IMR-90 (cell line): ENCODE results near the gene PLXNC1. TPM values are rescaled to one million over a fixed set of nuclear protein-coding genes. Genes with fewer than 3 reads are reported as not detected.

Source experiments
- ATAC-seq: fragments of 200-7000 bp; cut with Tn5 transposase; 2 replicates; pipeline ENCODE4 v1.9.1; 2020; ENCODE audit warnings: low read depth, mild to moderate bottlenecking, moderate library complexity
- BruUV-seq: library from RNA; stranded (reverse); fragments of 400-500 nt; replicated peaks from 2 replicates; lab custom pipeline; 2021; lab: Mats Ljungman, UMichigan
- CTCF ChIA-PET: fragments of 300-600 bp; formaldehyde crosslinking; extraction: SDS; loops from one replicate; lab custom pipeline; 2021; ENCODE audit warnings: antibody characterized with exemption; lab: Yijun Ruan, JAX
- POLR2A ChIA-PET: fragments of 300-600 bp; sonication (Branson Sonifier 250); formaldehyde crosslinking; loops from one replicate; lab custom pipeline; 2022; ENCODE audit warnings: antibody characterized with exemption; ENCODE audit not compliant: unreplicated experiment; lab: Charles Lee
- DNase-seq: peaks from one replicate; pipeline ENCODE4 v3.0.0; 2013
- H2AFZ ChIP-seq: replicated peaks from 2 replicates; pipeline ENCODE3; 2013; ENCODE audit warnings: low read length, mild to moderate bottlenecking; ENCODE audit not compliant: poor library complexity
- H2AK5ac ChIP-seq: 2 replicates; pipeline ENCODE4 v1.6.1; 2013; ENCODE audit warnings: low read depth, low read length, inconsistent platforms
- H2AK9ac ChIP-seq: replicated peaks from 2 replicates; pipeline ENCODE3; 2013; ENCODE audit warnings: mild to moderate bottlenecking, low read depth, low read length, moderate library complexity; ENCODE audit not compliant: poor library complexity
- H2BK120ac ChIP-seq: 2 replicates; pipeline ENCODE4 v1.6.1; 2013; ENCODE audit warnings: low read depth, low read length, inconsistent platforms
- H2BK15ac ChIP-seq: 3 replicates; pipeline ENCODE4 v1.6.1; 2013; ENCODE audit warnings: low read depth, low read length, inconsistent platforms
- H2BK20ac ChIP-seq: 2 replicates; pipeline ENCODE4 v1.6.1; 2013; ENCODE audit warnings: low read depth, mild to moderate bottlenecking, inconsistent platforms, low read length, moderate library complexity
- H2BK5ac ChIP-seq: 2 replicates; pipeline ENCODE4 v1.6.1; 2013; ENCODE audit warnings: mild to moderate bottlenecking, low read depth, low read length, inconsistent platforms; ENCODE audit not compliant: poor library complexity, severe bottlenecking
- H3K14ac ChIP-seq: replicated peaks from 2 replicates; pipeline ENCODE4 v1.6.1; 2013; ENCODE audit warnings: low read depth, low read length, inconsistent platforms
- H3K18ac ChIP-seq: 2 replicates; pipeline ENCODE4 v1.6.1; 2013; ENCODE audit warnings: low read depth, low read length, control low read depth
- H3K23ac ChIP-seq: 2 replicates; pipeline ENCODE4 v1.6.1; 2013; ENCODE audit warnings: low read depth, low read length, inconsistent platforms
- H3K27ac ChIP-seq: 2 replicates; pipeline ENCODE4 v1.5.1; 2013; ENCODE audit warnings: mild to moderate bottlenecking, control low read depth, low read length; ENCODE audit not compliant: insufficient read depth
- H3K27me3 ChIP-seq: 2 replicates; pipeline ENCODE4 v1.6.1; 2013; ENCODE audit warnings: low read length; ENCODE audit not compliant: control insufficient read depth, insufficient read depth
- H3K36me3 ChIP-seq: 2 replicates; pipeline ENCODE4 v1.6.1; 2013; ENCODE audit warnings: low read length, mixed read lengths; ENCODE audit not compliant: control insufficient read depth, insufficient read depth
- H3K4ac ChIP-seq: 2 replicates; pipeline ENCODE4 v1.6.1; 2013; ENCODE audit warnings: low read depth, low read length, inconsistent platforms
- H3K4me1 ChIP-seq: 2 replicates; pipeline ENCODE4 v1.6.1; 2013; ENCODE audit warnings: low read length, mixed read lengths; ENCODE audit not compliant: control insufficient read depth, insufficient read depth
- H3K4me2 ChIP-seq: 2 replicates; pipeline ENCODE4 v1.6.1; 2013; ENCODE audit warnings: low read depth, mild to moderate bottlenecking, control low read depth, low read length, moderate library complexity
- H3K4me3 ChIP-seq: 2 replicates; pipeline ENCODE4 v1.5.1; 2013; ENCODE audit warnings: low read depth, mild to moderate bottlenecking, control low read depth, low read length, moderate library complexity; ENCODE audit not compliant: insufficient read depth
- H3K56ac ChIP-seq: 2 replicates; pipeline ENCODE4 v1.6.1; 2013; ENCODE audit warnings: low read length, inconsistent platforms; ENCODE audit not compliant: insufficient read depth; ENCODE audit errors: extremely low read depth
- H3K79me1 ChIP-seq, 2 experiments: 2 replicates each; pipeline ENCODE4 v1.6.1; 2013; ENCODE audit warnings: low read length in 2 of 2, inconsistent platforms in 1 of 2, low read depth in 1 of 2
- H3K9ac ChIP-seq: 2 replicates; pipeline ENCODE4 v1.6.1; 2013; ENCODE audit warnings: low read depth, low read length, control low read depth
- H3K9me1 ChIP-seq: 2 replicates; pipeline ENCODE4 v1.6.1; 2013; ENCODE audit warnings: low read length, inconsistent platforms; ENCODE audit not compliant: insufficient read depth
- H3K9me3 ChIP-seq: 2 replicates; pipeline ENCODE4 v1.6.1; 2013; ENCODE audit warnings: low read length; ENCODE audit not compliant: control insufficient read depth, insufficient read depth
- H4K20me1 ChIP-seq: 2 replicates; pipeline ENCODE4 v1.6.1; 2013; ENCODE audit warnings: low read length, inconsistent platforms; ENCODE audit not compliant: insufficient read depth
- H4K5ac ChIP-seq: 2 replicates; pipeline ENCODE4 v1.6.1; 2013; ENCODE audit warnings: mild to moderate bottlenecking, low read depth, low read length, control low read depth
- H4K8ac ChIP-seq, 2 experiments: 2 replicates each; pipeline ENCODE4 v1.6.1; 2013; ENCODE audit warnings: low read depth in 2 of 2, low read length in 2 of 2, control low read depth in 1 of 2, inconsistent platforms in 1 of 2
- H4K91ac ChIP-seq: 2 replicates; pipeline ENCODE4 v1.6.1; 2013; ENCODE audit warnings: low read depth, low read length, inconsistent platforms; ENCODE audit not compliant: insufficient read depth
- BHLHE40 ChIP-seq: fragments of 150-350 bp; IDR thresholded peaks from 2 replicates; pipeline ENCODE4 v1.6.1; 2016; ENCODE audit warnings: mild to moderate bottlenecking, low read depth, low read length
- CEBPB ChIP-seq: IDR thresholded peaks from 2 replicates; pipeline ENCODE4 v1.6.1; 2012; ENCODE audit warnings: low read depth, low read length, improper control_type of control experiment
- CHD1 ChIP-seq: IDR thresholded peaks from 2 replicates; pipeline ENCODE4 v1.6.1; 2012; ENCODE audit warnings: low read depth, low read length, improper control_type of control experiment
- CTCF ChIP-seq: conservative IDR thresholded peaks from 2 replicates; pipeline ENCODE4 v1.5.1; 2012; ENCODE audit warnings: mild to moderate bottlenecking, low read depth, low read length, improper control_type of control experiment
- NFE2L2 ChIP-seq: fragments of 150-350 bp; IDR thresholded peaks from 2 replicates; pipeline ENCODE4 v1.6.1; 2016; ENCODE audit warnings: low read depth, mild to moderate bottlenecking, low read length
- RAD21 ChIP-seq: IDR thresholded peaks from 2 replicates; pipeline ENCODE4 v1.6.1; 2012; ENCODE audit warnings: low read length, improper control_type of control experiment
- RFX5 ChIP-seq: IDR thresholded peaks from 2 replicates; pipeline ENCODE4 v1.8.0; 2012; ENCODE audit warnings: low read depth, mild to moderate bottlenecking, low read length, moderate library complexity
- WGBS, 2 experiments: methylation state at CpG; one replicate each; pipeline versions ENCODE4 v1.1.5 to v1.1.7; 2013; ENCODE audit warnings: missing lambda C conversion rate in 2 of 2; ENCODE audit not compliant: insufficient read length in 1 of 2; ENCODE audit errors: extremely low coverage in 2 of 2; 5-methylcytosine and 5-hydroxymethylcytosine counted together
- dilution Hi-C: fragments of 300-500 bp; cut with HindIII; formaldehyde crosslinking; loops from one replicate; pipeline ENCODE4 v1.14.3; 2018; ENCODE audit warnings: low sequenced_read_pairs; ENCODE audit not compliant: unreplicated experiment
- in situ Hi-C: fragments of 300-500 bp; cut with MboI; formaldehyde crosslinking; loops from 3 replicates; pipeline ENCODE4 v1.14.3; 2019; ENCODE audit warnings: low sequenced_read_pairs, inconsistent platforms, mixed read lengths
- intact Hi-C: fragments of 100-400 bp; cut with micrococcal nuclease; formaldehyde crosslinking; loops from 2 replicates; pipeline ENCODE4 v1.10.0; 2022
- polyA plus RNA-seq, 3 experiments: library from polyadenylated mRNA; depleted of rRNA; stranded (reverse); fragments of >200 nt; gene quantifications; 2 replicates each; pipeline ENCODE4 v1.2.3, GENCODE V29; 2012; ENCODE audit warnings: low replicate concordance in 1 of 3
- total RNA-seq: library from RNA; depleted of rRNA; stranded (reverse); fragments of >200 nt; gene quantifications from 2 replicates; pipeline ENCODE4 v1.2.3, GENCODE V29; 2012

Gene PLXNC1
- total and polyA plus RNA-seq, 2 of the 4 experiments (the other 2 are of a cell fraction), result 1.0 to 1.6 TPM

- TF ChIP-seq BHLHE40, result no peak
These were observed 97.4 kb downstream of the PLXNC1 start (continued) for GRCh38 chr12:94245631-94246383.

- no peaks in the 10 kb centered on the region for H3K79me1 ChIP-seq
- no peak overlapping the region for H3K4me3 ChIP-seq
- DNase-seq (no peak), ATAC-seq (no peak)
- H3K4ac ChIP-seq, result no peak overlapping the region
- no peak overlapping the region for H3K56ac ChIP-seq
- no peaks in the 10 kb centered on the region for H4K20me1 ChIP-seq
- H2AFZ ChIP-seq, result no peak overlapping the region
- in situ Hi-C loops, result no loop called here
- no peak overlapping the region for H3K18ac ChIP-seq
- no peak overlapping the region for H2BK15ac ChIP-seq
- H3K9me1 ChIP-seq, result no peaks in the 10 kb centered on the region
- no peak overlapping the region for H2AK9ac ChIP-seq
- no TSS peak for BruUV-seq
- H4K91ac ChIP-seq, result no peak overlapping the region
- TF ChIP-seq BHLHE40 (no peak), RFX5 (no peak), RAD21 (no peak), CTCF (no peak), CHD1 (no peak), NFE2L2 (no peak), CEBPB (no peak)
- H2BK20ac ChIP-seq, result no peak overlapping the region
- ChIA-PET POLR2A (no interaction called here), CTCF (no interaction called here)
- H3K14ac ChIP-seq, result no peak overlapping the region
- 67% methylated on average over 1 of the region's 2 CpGs; no CpG with 5 or more reads in 1 of the 2 experiments for WGBS, 2 experiments
- H3K23ac ChIP-seq, result no peak overlapping the region
- H2BK5ac ChIP-seq, result no peak overlapping the region
- H3K4me1 ChIP-seq, result no peaks in the 10 kb centered on the region; the same call in 1 of the 2 replicates
- no peak overlapping the region for H3K4me2 ChIP-seq
- H2BK120ac ChIP-seq, result no peak overlapping the region
- H3K27ac ChIP-seq, result no peak overlapping the region
- no peak overlapping the region for H2AK5ac ChIP-seq
- peaks cover 21% of the 10 kb centered on the region for H3K27me3 ChIP-seq
- no peaks in the 10 kb centered on the region for H3K9me3 ChIP-seq
- no peak overlapping the region for H4K8ac ChIP-seq
- dilution Hi-C loops, result no loop called here
- no peak overlapping the region for H3K9ac ChIP-seq
- no peak overlapping the region for H4K5ac ChIP-seq
- intact Hi-C loops, result no loop called here
- H3K36me3 ChIP-seq, result no peaks in the 10 kb centered on the region
These were observed 98.9 kb downstream of the PLXNC1 start for GRCh38 chr12:94247246-94247645.
